CD4-positive, alpha-beta T cell (primary cell): ENCODE data around the gene RABIF. TPM values are rescaled to one million over a fixed set of nuclear protein-coding genes. Genes with fewer than 3 reads are reported as not detected.

ENCODE experiments used
- ATAC-seq: fragments of 200-7000 bp; cut with Tn5 transposase; one replicate; pipeline ENCODE4 v1.10.0; 2022; ENCODE audit warnings: mild to moderate bottlenecking; ENCODE audit not compliant: poor library complexity
- CTCF ChIA-PET: fragments of 350-600 bp; sonication (Branson Sonifier 250); formaldehyde crosslinking; loops from one replicate; lab custom pipeline; 2021; ENCODE audit warnings: antibody characterized with exemption, inconsistent platforms; lab: Charles Lee
- POLR2A ChIA-PET: fragments of 350-600 bp; sonication (Branson Sonifier 250); formaldehyde crosslinking; loops from one replicate; lab custom pipeline; 2021; ENCODE audit warnings: antibody characterized with exemption, inconsistent platforms; lab: Charles Lee
- DNase-seq, 14 experiments: peaks; one replicate each; pipeline ENCODE4 v3.0.0-alpha.2; 2013 to 2020; ENCODE audit warnings: mixed read lengths in 2 of 14
- H3K27ac ChIP-seq, 2 donors: one replicate each; pipeline versions ENCODE4 v1.5.1 to v1.7.0; 2013; ENCODE audit warnings: low read length in 2 of 2, low read depth in 1 of 2, mild to moderate bottlenecking in 1 of 2
- H3K27me3 ChIP-seq, 2 experiments: 1 replicate in 1 of 2; 2 replicates in 1 of 2; pipeline versions ENCODE4 v1.6.1 to v1.7.0; 2013; ENCODE audit warnings: low read length in 2 of 2, control low read depth in 1 of 2, mild to moderate bottlenecking in 1 of 2, moderate library complexity in 1 of 2; ENCODE audit not compliant: insufficient read depth in 2 of 2, control insufficient read depth in 1 of 2
- H3K36me3 ChIP-seq: one replicate; pipeline ENCODE4 v1.6.1; 2013; ENCODE audit warnings: low read length, control low read depth; ENCODE audit not compliant: insufficient read depth
- H3K4me1 ChIP-seq: one replicate; pipeline ENCODE4 v1.6.1; 2013; ENCODE audit warnings: low read length, control low read depth; ENCODE audit not compliant: insufficient read depth
- H3K4me3 ChIP-seq: one replicate; pipeline ENCODE4 v1.5.1; 2013; ENCODE audit warnings: mild to moderate bottlenecking, low read length, moderate library complexity
- H3K9me3 ChIP-seq, 2 experiments: 1 replicate in 1 of 2; 2 replicates in 1 of 2; pipeline versions ENCODE4 v1.6.1 to v1.7.0; 2013; ENCODE audit warnings: low read length in 2 of 2, mild to moderate bottlenecking in 2 of 2, control low read depth in 1 of 2, moderate library complexity in 1 of 2; ENCODE audit not compliant: control insufficient read depth in 1 of 2, insufficient read depth in 1 of 2
- H3K27ac Mint-ChIP-seq: one replicate; pipeline ENCODE4 v1.8.0; 2020; ENCODE audit warnings: mixed read lengths
- H3K27me3 Mint-ChIP-seq: one replicate; pipeline ENCODE4 v1.8.0; 2021; ENCODE audit warnings: mixed read lengths
- H3K36me3 Mint-ChIP-seq: one replicate; pipeline ENCODE4 v1.8.0; 2021; ENCODE audit warnings: low read depth, mixed read lengths
- H3K4me1 Mint-ChIP-seq: one replicate; pipeline ENCODE4 v1.8.0; 2021; ENCODE audit warnings: low read depth, mixed read lengths
- H3K4me3 Mint-ChIP-seq: one replicate; pipeline ENCODE4 v1.8.0; 2020; ENCODE audit warnings: mild to moderate bottlenecking, mixed read lengths
- H3K9me3 Mint-ChIP-seq: one replicate; pipeline ENCODE4 v1.8.0; 2020; ENCODE audit warnings: mixed read lengths
- CTCF ChIP-seq: fragments of 200-600 bp; IDR thresholded peaks from one replicate; pipeline ENCODE4 v1.8.0; 2022; ENCODE audit warnings: antibody characterized with exemption, mild to moderate bottlenecking
- intact Hi-C, 2 experiments: fragments of 100-400 bp; cut with DNase I in 1 of 2; cut with micrococcal nuclease in 1 of 2; formaldehyde crosslinking; loops; one replicate each; pipeline versions ENCODE4 v1.15.1 to v1.9.0; 2023 to 2025; cut with DNase I, micrococcal nuclease
- total RNA-seq, 174 experiments: library from RNA in 2 of 174; stranded (reverse) in 2 of 174; gene quantifications; one replicate each; pipeline ENCODE4 v1.2.3 and lab custom pipeline; 2021 to 2026

RABIF gene
- total RNA-seq, 2 experiments from 2014 or later = 9.1 to 9.2 TPM

GRCh38 chr1:202836623-202837403 is 52.1 kb downstream of the RABIF start:
- Mint-ChIP-seq H3K9me3 (no peaks in the 10 kb centered on the region), H3K4me1 (peaks cover 32% of the 10 kb centered on the region), H3K4me3 (no peak overlapping the region), H3K27ac (no peak overlapping the region), H3K36me3 (no peaks in the 10 kb centered on the region), H3K27me3 (no peaks in the 10 kb centered on the region)
- Histone ChIP-seq H3K27ac (no peak overlapping the region), H3K27me3 (no peaks in the 10 kb centered on the region), H3K4me1 (peaks cover 35% of the 10 kb centered on the region), H3K36me3 (no peaks in the 10 kb centered on the region), H3K4me3 (no peak overlapping the region), H3K9me3 (peaks cover 0 to 9% of the 10 kb centered on the region in 2 experiments)
- TF ChIP-seq CTCF = no peak
- DNase-seq (peak in 2 of 14 experiments; percentile 23 to 34), ATAC-seq (no peak)
- ChIA-PET POLR2A (interaction anchor here (1.3 kb wide), 1 partner anchor 52 kb away, joined by 9 read pairs; the partner anchor contains the start of gene RABIF), CTCF (no interaction called here)
- intact Hi-C loops = no loop called here

GRCh38 chr1:202835548-202836072 is 53.3 kb downstream of the RABIF start:
- intact Hi-C loops = no loop called here
- H3K27ac ChIP-seq = no peak overlapping the region
- ATAC-seq (peak; percentile 66), DNase-seq (peak in 6 of 14 experiments; percentile 6 to 69 (median 32))
- peaks cover 35% of the 10 kb centered on the region for H3K4me1 ChIP-seq
- peaks cover 0 to 11% of the 10 kb centered on the region in 2 experiments for H3K9me3 ChIP-seq
- H3K27me3 ChIP-seq = no peaks in the 10 kb centered on the region
- Mint-ChIP-seq H3K4me1 (peaks cover 32% of the 10 kb centered on the region), H3K9me3 (no peaks in the 10 kb centered on the region), H3K27me3 (no peaks in the 10 kb centered on the region), H3K4me3 (no peak overlapping the region), H3K36me3 (no peaks in the 10 kb centered on the region), H3K27ac (no peak overlapping the region)
- H3K36me3 ChIP-seq = no peaks in the 10 kb centered on the region
- H3K4me3 ChIP-seq = no peak overlapping the region
- no peak for TF ChIP-seq CTCF
- POLR2A ChIA-PET = interaction anchor here (0.9 to 1.7 kb wide), 4 partner anchors 25 to 53 kb away, joined by 3 to 9 read pairs (median 5); partner anchors contain the start of genes PCAT6 and RABIF
- CTCF ChIA-PET = no interaction called here

- Histone ChIP-seq H3K36me3 (no peaks in the 10 kb centered on the region), H3K4me3 (no peak overlapping the region), H3K4me1 (peaks cover 35% of the 10 kb centered on the region), H3K27ac (no peak overlapping the region), H3K27me3 (no peaks in the 10 kb centered on the region), H3K9me3 (peaks cover 0 to 11% of the 10 kb centered on the region in 2 experiments)
- no peaks in the 10 kb centered on the region for H3K36me3 Mint-ChIP-seq
- H3K4me1 Mint-ChIP-seq = peaks cover 32% of the 10 kb centered on the region
- ATAC-seq (peak; percentile 32), DNase-seq (peak in 4 of 14 experiments; percentile 3 to 25 (median 12))
- peak overlapping the region; percentile 54 for H3K27ac Mint-ChIP-seq
- ChIA-PET POLR2A (interaction anchor here (0.9 to 1.7 kb wide), 3 partner anchors 24 to 54 kb away, joined by 3 to 9 read pairs (median 6); partner anchors contain the start of genes PCAT6 and RABIF), CTCF (interaction anchor here (0.5 to 0.6 kb wide), 2 partner anchors 186 to 1011 kb away, joined by 3 read pairs; no protein-coding TSS in a partner anchor)
- H3K27me3 Mint-ChIP-seq = no peaks in the 10 kb centered on the region
- intact Hi-C loops = no loop called here
- H3K9me3 Mint-ChIP-seq = no peaks in the 10 kb centered on the region
- no peak overlapping the region for H3K4me3 Mint-ChIP-seq
- no peak for TF ChIP-seq CTCF
Measured at GRCh38 chr1:202834771-202835547, 54.0 kb downstream of the RABIF start.
